Psoas muscle (tissue), 8 donors: ENCODE measurements around the gene TCERG1L. TPM values are rescaled to one million over a fixed set of nuclear protein-coding genes. Genes with fewer than 3 reads are reported as not detected.

Experiments
- ATAC-seq, 4 donors: fragments of 200-7000 bp; cut with Tn5 transposase; one replicate each; pipeline ENCODE4 v1.9.1; 2020; ENCODE audit warnings: moderate library complexity in 3 of 4, mild to moderate bottlenecking in 2 of 4
- DNase-seq, 2 donors: peaks; one replicate each; pipeline ENCODE4 v3.0.0-alpha.2; 2020
- H3K27ac ChIP-seq: fragments of 200-600 bp; one replicate; pipeline ENCODE4 v1.8.0; 2022
- H3K27me3 ChIP-seq, 3 donors: fragments of 200-600 bp in 1 of 3; one replicate each; pipeline versions ENCODE4 v1.6.1 to v1.8.0; 2013 to 2022; ENCODE audit warnings: low read length in 2 of 3, mild to moderate bottlenecking in 2 of 3, moderate library complexity in 1 of 3; ENCODE audit not compliant: insufficient read depth in 3 of 3
- H3K36me3 ChIP-seq, 2 donors: fragments of 200-600 bp in 1 of 2; one replicate each; pipeline versions ENCODE4 v1.6.1 to v1.8.0; 2013 to 2022; ENCODE audit warnings: low read depth in 1 of 2, mild to moderate bottlenecking in 1 of 2, moderate library complexity in 1 of 2; ENCODE audit not compliant: insufficient read depth in 1 of 2
- H3K4me1 ChIP-seq: fragments of 200-600 bp; one replicate; pipeline ENCODE4 v1.8.0; 2022
- H3K4me3 ChIP-seq: fragments of 200-600 bp; one replicate; pipeline ENCODE4 v1.8.0; 2022; ENCODE audit warnings: mild to moderate bottlenecking
- H3K9me3 ChIP-seq: fragments of 200-600 bp; one replicate; pipeline ENCODE4 v1.8.0; 2022
- CTCF ChIP-seq: fragments of 200-600 bp; IDR thresholded peaks from one replicate; pipeline ENCODE4 v1.8.0; 2022; ENCODE audit warnings: antibody characterized with exemption
- WGBS, 3 donors: extraction: QIAGEN DNeasy Blood & Tissue Kit; methylation state at CpG; one replicate each; pipeline versions ENCODE4 v1.1.6 to v1.1.7; 2013; 5-methylcytosine and 5-hydroxymethylcytosine counted together
- intact Hi-C, 2 donors: fragments of 100-400 bp; cut with DNase I; formaldehyde crosslinking; loops; one replicate each; pipeline versions ENCODE4 v1.11.0 to v1.14.2; 2022
- polyA plus RNA-seq, 3 donors: library from polyadenylated mRNA; stranded (reverse); fragments of 200-250 nt; gene quantifications; one replicate each; pipeline ENCODE4 v1.2.3, GENCODE V29; 2013
- total RNA-seq, 4 donors: library from RNA; stranded (reverse); fragmentation: NEBNext Ultra II Directional in 2 of 4; extraction: Animal tissue kit (Norgen Biotek cat#: 25700) in 2 of 4; gene quantifications; one replicate each; pipeline versions ENCODE4 v1.2.1 to v1.2.4, GENCODE V29; 2021 to 2023
- donor health status: healthy with polysubstance abuse.
- donor health status: DM: no; HTN: no; CAD: no; lungs with moderate emphysema.
- donor health status: Bipolar disorder and iron deficiency.
- donor health status: healthy.
- donor health status: DM: yes; HTN: yes; CAD: no.
- donor health status: DM: no; HTN: no; CAD: no.
- donor health status: DM: no; HTN: no; CAD: no.
- donor health status: DM: yes; HTN: yes; CAD: no.

TCERG1L gene
- total and polyA plus RNA-seq, 7 donors: 0.01 TPM; not detected in 6

DNA sequence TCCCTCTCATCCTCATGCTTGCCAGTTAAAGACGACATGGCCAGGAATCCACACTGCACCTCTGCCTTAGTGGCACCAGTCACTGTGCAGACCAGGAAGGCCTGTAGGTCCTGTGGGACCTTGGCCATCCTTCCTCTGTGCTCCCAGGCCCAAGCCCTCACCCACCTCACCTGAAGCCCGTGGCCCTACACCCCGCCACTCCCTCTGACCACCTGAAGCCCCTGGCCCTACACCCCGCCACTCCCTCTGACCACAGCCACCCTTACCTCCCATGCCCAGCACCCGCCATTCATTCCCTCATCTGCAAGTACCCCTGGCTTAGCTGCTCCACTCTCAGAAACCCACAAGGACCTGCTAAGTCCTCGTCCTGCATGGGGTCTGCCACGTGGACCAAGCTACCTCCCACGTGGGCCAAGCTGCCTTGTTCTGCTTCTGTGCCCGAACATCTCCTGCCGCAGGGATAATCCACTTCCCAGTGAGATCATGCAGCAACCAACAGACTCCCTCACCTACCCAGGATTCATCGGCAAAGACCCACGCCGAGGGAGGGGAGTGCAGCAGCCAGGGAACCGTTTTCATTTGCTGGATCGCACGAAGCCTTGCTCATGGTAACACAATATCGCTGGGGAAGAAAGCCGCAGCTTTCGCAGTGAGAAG lies 151.2 kb downstream of the TCERG1L start:
- TF ChIP-seq CTCF: no peak
- Histone ChIP-seq H3K4me1 (no peaks in the 10 kb centered on the region), H3K27ac (no peak overlapping the region), H3K36me3 (no peaks in the 10 kb centered on the region), H3K27me3 (peaks cover 0 to 16% (median 3%) of the 10 kb centered on the region in 3 donors), H3K9me3 (no peaks in the 10 kb centered on the region), H3K4me3 (no peak overlapping the region)
- intact Hi-C loops: no loop called here
- 83 to 89% (median 87%) methylated on average over 19 of the region's 19 CpGs for WGBS, 3 donors
- ATAC-seq (no peak), DNase-seq (no peak)

DNA sequence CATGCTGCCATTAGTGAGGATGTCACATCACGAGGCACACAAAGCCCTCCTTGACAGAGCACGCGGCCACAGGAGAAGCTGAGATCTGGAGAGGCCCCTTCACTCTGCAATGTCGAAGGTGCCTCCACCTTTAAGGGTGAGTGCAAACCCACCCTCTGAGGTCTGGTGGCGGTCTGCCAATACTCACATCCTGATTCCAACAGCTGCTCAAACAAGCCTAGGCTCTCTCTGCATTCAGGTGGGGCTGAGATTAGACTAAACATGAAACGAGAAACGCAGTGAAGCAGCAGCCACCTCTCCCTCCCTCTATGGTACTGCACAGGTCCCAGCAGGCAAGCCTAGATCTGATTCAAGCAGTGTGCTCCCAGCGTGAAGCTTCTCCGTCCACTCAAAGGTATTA lies 151.8 kb downstream of the TCERG1L start:
- no peak for TF ChIP-seq CTCF
- no peak overlapping the region for H3K27ac ChIP-seq
- no peak overlapping the region for H3K4me3 ChIP-seq
- DNase-seq (no peak), ATAC-seq (no peak)
- 83 to 86% (median 85%) methylated on average over 9 of the region's 9 CpGs for WGBS, 3 donors
- no peaks in the 10 kb centered on the region for H3K9me3 ChIP-seq
- intact Hi-C loops: no loop called here
- no peaks in the 10 kb centered on the region for H3K4me1 ChIP-seq
- H3K36me3 ChIP-seq: no peaks in the 10 kb centered on the region
- peaks cover 0 to 16% (median 3%) of the 10 kb centered on the region in 3 donors for H3K27me3 ChIP-seq

- DNase-seq: no peak
- Histone ChIP-seq H3K27ac (no peak overlapping the region), H3K36me3 (no peaks in the 10 kb centered on the region), H3K4me3 (no peak overlapping the region), H3K27me3 (peaks cover 0 to 17% (median 2%) of the 10 kb centered on the region in 3 donors), H3K4me1 (no peaks in the 10 kb centered on the region), H3K9me3 (no peaks in the 10 kb centered on the region)
- no peak for ATAC-seq
- no peak for TF ChIP-seq CTCF
- WGBS, 3 donors: 87 to 95% (median 95%) methylated on average over 17 of the region's 17 CpGs
- intact Hi-C loops: no loop called here
These were observed 152.8 kb downstream of the TCERG1L start for GRCh38 chr10:131158695-131159094.

- ATAC-seq (no peak), DNase-seq (no peak)
- H3K27ac ChIP-seq: no peak overlapping the region
- TF ChIP-seq CTCF: no peak
- no peaks in the 10 kb centered on the region for H3K36me3 ChIP-seq
- no peaks in the 10 kb centered on the region for H3K9me3 ChIP-seq
- 80 to 89% (median 85%) methylated on average over 10 of the region's 10 CpGs for WGBS, 3 donors
- H3K27me3 ChIP-seq: peaks cover 0 to 19% (median 3%) of the 10 kb centered on the region in 3 donors
- H3K4me3 ChIP-seq: no peak overlapping the region
- no peaks in the 10 kb centered on the region for H3K4me1 ChIP-seq
- intact Hi-C loops: no loop called here
These were observed 153.6 kb downstream of the TCERG1L start for GRCh38 chr10:131157899-131158298.

GRCh38 chr10:131155876-131156230 lies 155.7 kb downstream of the TCERG1L start:
- no peaks in the 10 kb centered on the region for H3K36me3 ChIP-seq
- intact Hi-C loops: no loop called here
- no peaks in the 10 kb centered on the region for H3K9me3 ChIP-seq
- no peak for TF ChIP-seq CTCF
- no peak for DNase-seq
- no peak for ATAC-seq
- H3K27me3 ChIP-seq: peaks cover 0 to 5% (median 3%) of the 10 kb centered on the region in 3 donors
- no peak overlapping the region for H3K4me3 ChIP-seq
- no peak overlapping the region for H3K27ac ChIP-seq
- H3K4me1 ChIP-seq: no peaks in the 10 kb centered on the region
- WGBS, 3 donors: 61 to 73% (median 66%) methylated on average over 9 of the region's 9 CpGs
